Kidney epithelial cell (primary cell): Measurements from ENCODE around the gene RUFY4. TPM values are rescaled to one million over a fixed set of nuclear protein-coding genes. Genes with fewer than 3 reads are reported as not detected.

Experiments
- DNase-seq: peaks from one replicate; pipeline ENCODE4 v3.0.0-alpha.2; 2010; ENCODE audit warnings: low read depth
- H3K27me3 ChIP-seq: 2 replicates; pipeline ENCODE4 v1.6.0; 2011; ENCODE audit warnings: low read length; ENCODE audit not compliant: control insufficient read depth, insufficient read depth
- H3K36me3 ChIP-seq: 2 replicates; pipeline ENCODE4 v1.5.1; 2011; ENCODE audit warnings: low read length; ENCODE audit not compliant: control insufficient read depth, insufficient read depth
- H3K4me3 ChIP-seq: 2 replicates; pipeline ENCODE4 v1.5.1; 2011; ENCODE audit warnings: low read depth, mild to moderate bottlenecking, control low read depth, low read length
- total RNA-seq: library from RNA; depleted of rRNA; stranded (reverse); fragments of >200 nt; gene quantifications from 2 replicates; pipeline ENCODE4 v1.2.3, GENCODE V29; 2015
- TF ChIP-seq, protein P1 (sequence below): IDR thresholded peaks from 2 replicates; pipeline ENCODE4 v1.5.1; 2011; ENCODE audit warnings: mild to moderate bottlenecking, moderate library complexity, low read length, control low read depth, inconsistent platforms; ENCODE audit not compliant: insufficient read depth, poor library complexity, severe bottlenecking

Gene RUFY4
- total RNA-seq, 1 donor from 2014 or later = not detected

DNA sequence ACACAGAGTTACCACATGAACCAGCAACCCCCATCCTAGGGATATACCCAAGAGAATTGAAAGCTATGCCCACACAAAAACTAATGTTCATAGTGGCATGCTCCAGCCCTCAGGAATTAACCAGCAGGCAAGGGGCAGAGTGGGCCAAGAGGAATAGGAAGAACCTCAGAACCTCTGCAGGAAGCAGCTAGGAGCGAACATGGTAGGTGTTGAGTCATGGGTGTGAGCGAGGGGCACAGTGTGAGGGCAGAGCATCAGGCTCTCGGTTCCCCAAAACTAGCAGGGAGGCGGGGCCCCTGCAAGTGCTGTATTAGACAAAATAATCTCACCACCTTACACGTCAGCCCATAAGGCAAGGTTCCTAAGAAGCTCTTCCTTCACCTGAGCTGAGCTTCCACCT lies 5.6 kb upstream of the RUFY4 start:
- TF ChIP-seq, protein P1, sequence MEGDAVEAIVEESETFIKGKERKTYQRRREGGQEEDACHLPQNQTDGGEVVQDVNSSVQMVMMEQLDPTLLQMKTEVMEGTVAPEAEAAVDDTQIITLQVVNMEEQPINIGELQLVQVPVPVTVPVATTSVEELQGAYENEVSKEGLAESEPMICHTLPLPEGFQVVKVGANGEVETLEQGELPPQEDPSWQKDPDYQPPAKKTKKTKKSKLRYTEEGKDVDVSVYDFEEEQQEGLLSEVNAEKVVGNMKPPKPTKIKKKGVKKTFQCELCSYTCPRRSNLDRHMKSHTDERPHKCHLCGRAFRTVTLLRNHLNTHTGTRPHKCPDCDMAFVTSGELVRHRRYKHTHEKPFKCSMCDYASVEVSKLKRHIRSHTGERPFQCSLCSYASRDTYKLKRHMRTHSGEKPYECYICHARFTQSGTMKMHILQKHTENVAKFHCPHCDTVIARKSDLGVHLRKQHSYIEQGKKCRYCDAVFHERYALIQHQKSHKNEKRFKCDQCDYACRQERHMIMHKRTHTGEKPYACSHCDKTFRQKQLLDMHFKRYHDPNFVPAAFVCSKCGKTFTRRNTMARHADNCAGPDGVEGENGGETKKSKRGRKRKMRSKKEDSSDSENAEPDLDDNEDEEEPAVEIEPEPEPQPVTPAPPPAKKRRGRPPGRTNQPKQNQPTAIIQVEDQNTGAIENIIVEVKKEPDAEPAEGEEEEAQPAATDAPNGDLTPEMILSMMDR = no peak
- DNase-seq = no peak
- Histone ChIP-seq H3K27me3 (peaks cover 34% of the 10 kb centered on the region), H3K4me3 (no peak overlapping the region), H3K36me3 (no peaks in the 10 kb centered on the region)

DNA sequence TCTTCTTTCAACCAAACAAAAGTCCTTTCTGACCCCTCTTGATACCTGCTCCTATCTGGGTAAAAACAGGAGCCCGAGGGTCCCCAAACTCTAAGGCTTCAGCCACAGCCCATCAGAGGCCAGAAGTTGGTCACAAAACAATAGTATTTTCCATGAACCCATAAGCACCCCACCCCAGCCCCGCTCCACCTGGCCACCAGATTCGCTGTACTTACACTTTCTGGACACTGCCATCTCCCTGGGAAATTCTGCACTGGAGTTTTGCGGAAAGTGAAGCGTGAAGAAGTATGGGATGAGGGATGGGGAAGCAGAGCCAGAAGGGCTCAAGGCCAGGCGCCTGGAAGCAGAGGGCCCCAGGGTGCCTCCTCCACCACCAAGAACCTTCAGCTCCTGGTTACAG lies 5.2 kb upstream of the RUFY4 start:
- H3K36me3 ChIP-seq = no peaks in the 10 kb centered on the region
- no peak for DNase-seq
- no peak overlapping the region for H3K4me3 ChIP-seq
- peaks cover 34% of the 10 kb centered on the region for H3K27me3 ChIP-seq
- TF ChIP-seq, protein P1 = no peak

DNA sequence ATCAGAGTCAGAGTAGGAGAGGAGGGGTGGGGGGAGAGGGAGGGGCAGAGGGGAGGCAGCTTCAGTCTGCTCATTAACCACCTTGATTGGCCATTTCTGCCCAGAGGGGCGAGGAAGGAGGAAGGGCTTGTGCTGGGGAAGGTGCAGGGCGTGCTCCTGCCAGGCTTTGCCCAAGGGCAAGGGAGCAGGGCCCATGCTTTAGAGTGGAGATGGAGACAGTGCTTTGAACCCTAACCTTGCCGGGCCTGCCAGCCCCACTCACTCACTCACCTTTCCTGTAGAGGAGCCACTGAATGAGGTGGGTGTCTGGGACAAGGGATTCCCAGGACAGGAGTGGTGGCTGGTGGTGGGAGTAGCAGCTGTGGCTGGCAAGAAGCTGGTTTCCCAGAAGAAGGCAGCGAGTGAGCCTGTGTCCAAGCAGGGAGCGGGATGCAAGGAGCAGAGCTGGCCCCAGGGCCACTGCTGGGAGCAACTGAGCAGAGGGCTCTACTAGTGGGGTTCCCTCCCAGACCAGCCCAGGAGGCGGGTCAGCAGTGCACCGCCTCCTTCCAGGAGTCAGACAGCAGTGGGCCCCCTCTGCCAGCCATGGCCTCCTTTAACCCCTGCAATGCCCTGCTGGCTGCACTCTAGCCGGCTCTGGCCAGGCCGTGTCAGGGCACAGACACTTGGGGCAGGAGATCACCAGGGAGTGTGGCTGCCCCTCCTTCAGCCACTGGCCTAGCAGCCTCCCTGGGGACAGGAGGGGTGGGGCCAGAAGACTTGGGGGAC lies 3.6 kb upstream of the RUFY4 start:
- H3K27me3 ChIP-seq = peaks cover 35% of the 10 kb centered on the region
- no peak for DNase-seq
- TF ChIP-seq, protein P1 = no peak
- H3K36me3 ChIP-seq = no peaks in the 10 kb centered on the region
- no peak overlapping the region for H3K4me3 ChIP-seq

DNA sequence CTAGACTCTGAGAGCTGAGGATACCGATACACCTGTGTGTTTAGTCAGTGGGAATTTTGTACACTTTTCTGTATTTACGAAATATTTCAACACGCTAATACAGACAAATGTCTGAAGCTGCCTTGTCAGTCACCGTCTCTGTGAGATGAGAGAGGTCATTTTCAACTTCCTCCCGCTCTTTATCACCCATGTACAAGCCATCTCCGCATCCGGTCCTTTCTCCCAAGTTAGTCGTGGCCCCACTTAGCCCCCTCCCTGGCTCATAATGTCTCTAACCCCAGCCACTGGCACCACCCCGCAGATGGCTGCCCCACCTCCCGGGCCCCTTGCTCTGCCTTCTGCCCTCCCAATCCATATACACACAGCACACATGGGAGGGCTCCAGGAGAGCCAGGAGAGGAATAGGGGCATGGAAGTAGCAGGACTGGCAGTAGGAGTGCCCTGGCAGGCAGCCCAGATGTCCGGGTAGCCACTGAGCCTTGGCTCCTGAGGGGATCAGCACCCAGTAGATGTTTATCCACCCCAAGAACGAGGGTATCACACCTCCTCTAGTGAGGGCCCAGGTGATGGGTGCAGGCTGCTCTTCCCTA lies 2.0 kb upstream of the RUFY4 start:
- Histone ChIP-seq H3K27me3 (peaks cover 34% of the 10 kb centered on the region), H3K4me3 (no peak overlapping the region), H3K36me3 (no peaks in the 10 kb centered on the region)
- TF ChIP-seq, protein P1 = no peak
- no peak for DNase-seq

DNA sequence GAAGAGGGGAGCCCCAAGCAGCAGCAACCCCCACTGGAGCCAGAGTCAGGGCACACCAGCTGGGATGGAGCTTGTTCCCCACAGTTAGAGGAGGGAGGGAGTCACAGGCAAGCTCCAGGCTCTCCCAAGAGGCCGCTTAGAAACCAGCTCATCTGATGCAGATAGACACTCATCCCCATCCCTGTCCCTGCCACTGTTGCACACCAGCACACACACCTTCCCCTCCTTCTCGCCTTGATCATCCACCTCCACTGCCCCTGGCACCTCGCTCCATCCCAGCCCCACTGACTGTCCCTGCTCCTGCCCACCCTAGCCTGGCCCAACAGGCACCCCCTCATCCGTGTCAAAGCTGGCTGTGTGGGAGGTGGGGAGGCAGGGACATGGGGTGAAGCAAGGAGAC lies 1.5 kb upstream of the RUFY4 start:
- H3K4me3 ChIP-seq = no peak overlapping the region
- DNase-seq = no peak
- H3K36me3 ChIP-seq = no peaks in the 10 kb centered on the region
- H3K27me3 ChIP-seq = peaks cover 36% of the 10 kb centered on the region
- TF ChIP-seq, protein P1 = no peak
